CD4-positive, alpha-beta T cell (primary cell): ENCODE results near the gene RNF26. TPM values are rescaled to one million over a fixed set of nuclear protein-coding genes. Genes with fewer than 3 reads are reported as not detected.

ENCODE experiments used
- ATAC-seq: fragments of 200-7000 bp; cut with Tn5 transposase; one replicate; pipeline ENCODE4 v1.10.0; 2022; ENCODE audit warnings: mild to moderate bottlenecking; ENCODE audit not compliant: poor library complexity
- CTCF ChIA-PET: fragments of 350-600 bp; sonication (Branson Sonifier 250); formaldehyde crosslinking; loops from one replicate; lab custom pipeline; 2021; ENCODE audit warnings: antibody characterized with exemption, inconsistent platforms; lab: Charles Lee
- POLR2A ChIA-PET: fragments of 350-600 bp; sonication (Branson Sonifier 250); formaldehyde crosslinking; loops from one replicate; lab custom pipeline; 2021; ENCODE audit warnings: antibody characterized with exemption, inconsistent platforms; lab: Charles Lee
- DNase-seq, 14 experiments: peaks; one replicate each; pipeline ENCODE4 v3.0.0-alpha.2; 2013 to 2020; ENCODE audit warnings: mixed read lengths in 2 of 14
- H3K27ac ChIP-seq, 2 donors: one replicate each; pipeline versions ENCODE4 v1.5.1 to v1.7.0; 2013; ENCODE audit warnings: low read length in 2 of 2, low read depth in 1 of 2, mild to moderate bottlenecking in 1 of 2
- H3K27me3 ChIP-seq, 2 experiments: 1 replicate in 1 of 2; 2 replicates in 1 of 2; pipeline versions ENCODE4 v1.6.1 to v1.7.0; 2013; ENCODE audit warnings: low read length in 2 of 2, control low read depth in 1 of 2, mild to moderate bottlenecking in 1 of 2, moderate library complexity in 1 of 2; ENCODE audit not compliant: insufficient read depth in 2 of 2, control insufficient read depth in 1 of 2
- H3K36me3 ChIP-seq: one replicate; pipeline ENCODE4 v1.6.1; 2013; ENCODE audit warnings: low read length, control low read depth; ENCODE audit not compliant: insufficient read depth
- H3K4me1 ChIP-seq: one replicate; pipeline ENCODE4 v1.6.1; 2013; ENCODE audit warnings: low read length, control low read depth; ENCODE audit not compliant: insufficient read depth
- H3K4me3 ChIP-seq: one replicate; pipeline ENCODE4 v1.5.1; 2013; ENCODE audit warnings: mild to moderate bottlenecking, low read length, moderate library complexity
- H3K9me3 ChIP-seq, 2 experiments: 1 replicate in 1 of 2; 2 replicates in 1 of 2; pipeline versions ENCODE4 v1.6.1 to v1.7.0; 2013; ENCODE audit warnings: low read length in 2 of 2, mild to moderate bottlenecking in 2 of 2, control low read depth in 1 of 2, moderate library complexity in 1 of 2; ENCODE audit not compliant: control insufficient read depth in 1 of 2, insufficient read depth in 1 of 2
- H3K27ac Mint-ChIP-seq: one replicate; pipeline ENCODE4 v1.8.0; 2020; ENCODE audit warnings: mixed read lengths
- H3K27me3 Mint-ChIP-seq: one replicate; pipeline ENCODE4 v1.8.0; 2021; ENCODE audit warnings: mixed read lengths
- H3K36me3 Mint-ChIP-seq: one replicate; pipeline ENCODE4 v1.8.0; 2021; ENCODE audit warnings: low read depth, mixed read lengths
- H3K4me1 Mint-ChIP-seq: one replicate; pipeline ENCODE4 v1.8.0; 2021; ENCODE audit warnings: low read depth, mixed read lengths
- H3K4me3 Mint-ChIP-seq: one replicate; pipeline ENCODE4 v1.8.0; 2020; ENCODE audit warnings: mild to moderate bottlenecking, mixed read lengths
- H3K9me3 Mint-ChIP-seq: one replicate; pipeline ENCODE4 v1.8.0; 2020; ENCODE audit warnings: mixed read lengths
- intact Hi-C, 2 experiments: fragments of 100-400 bp; cut with DNase I in 1 of 2; cut with micrococcal nuclease in 1 of 2; formaldehyde crosslinking; loops; one replicate each; pipeline versions ENCODE4 v1.15.1 to v1.9.0; 2023 to 2025; cut with DNase I, micrococcal nuclease
- total RNA-seq, 174 experiments: library from RNA in 2 of 174; stranded (reverse) in 2 of 174; gene quantifications; one replicate each; pipeline ENCODE4 v1.2.3 and lab custom pipeline; 2021 to 2026
- TF ChIP-seq, protein P1 (sequence below): fragments of 200-600 bp; IDR thresholded peaks from one replicate; pipeline ENCODE4 v1.8.0; 2022; ENCODE audit warnings: antibody characterized with exemption, mild to moderate bottlenecking

RNF26 gene
- total RNA-seq, 2 experiments from 2014 or later, result 18.3 to 20.5 TPM

DNA sequence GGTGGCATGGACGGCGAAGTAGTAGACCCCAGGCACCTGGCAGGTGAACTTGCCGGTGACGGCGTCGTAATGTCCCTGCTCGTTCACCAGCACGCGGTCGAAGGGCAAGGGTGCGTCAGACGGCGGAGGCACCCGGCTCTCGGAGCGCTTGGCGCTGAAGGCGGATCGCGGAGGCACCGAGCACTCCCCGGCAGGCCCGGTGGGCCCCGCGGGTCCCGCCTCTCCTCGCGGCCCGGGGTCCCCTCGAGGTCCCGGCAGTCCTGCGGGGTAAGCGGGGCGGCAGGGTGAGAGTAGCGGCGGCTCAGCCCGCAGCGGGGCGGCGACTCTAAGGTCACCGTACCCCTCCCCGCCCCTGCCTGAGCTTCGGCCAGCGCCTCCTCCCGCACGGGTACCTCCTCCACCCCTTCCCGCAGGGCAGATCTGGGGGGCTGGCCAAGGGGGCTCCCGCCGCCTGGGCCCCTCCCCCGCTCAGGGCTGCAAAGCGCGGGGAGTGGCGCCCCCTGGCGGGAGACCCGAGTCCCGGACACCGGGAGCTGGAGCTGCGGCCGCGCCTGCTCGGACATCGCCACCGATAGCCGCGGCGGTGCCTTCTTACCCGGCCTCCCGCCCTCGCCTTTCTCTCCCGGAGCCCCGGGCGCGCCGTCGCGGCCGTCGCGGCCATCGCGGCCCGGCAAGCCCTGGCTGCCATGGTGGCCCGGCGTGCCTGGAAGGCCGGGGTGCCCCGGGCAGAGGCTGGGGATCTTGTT, 5.4 kb downstream of the RNF26 start:
- Mint-ChIP-seq H3K27ac (no peak overlapping the region), H3K9me3 (no peaks in the 10 kb centered on the region), H3K36me3 (peaks cover 17% of the 10 kb centered on the region), H3K4me3 (no peak overlapping the region), H3K27me3 (peaks cover 52% of the 10 kb centered on the region), H3K4me1 (peaks cover 28% of the 10 kb centered on the region)
- peaks cover 40% of the 10 kb centered on the region for H3K4me1 ChIP-seq
- ChIA-PET CTCF (interaction anchor here (0.6 to 1.9 kb wide), 3 partner anchors 12 to 17 kb away, joined by 3 to 14 read pairs (median 3); no protein-coding TSS in a partner anchor), POLR2A (no interaction called here)
- H3K36me3 ChIP-seq, result peaks cover 4% of the 10 kb centered on the region
- H3K27me3 ChIP-seq, result peaks cover 34 to 45% of the 10 kb centered on the region in 2 experiments
- DNase-seq (peak in 3 of 14 experiments; percentile 54 to 64 (median 59)), ATAC-seq (no peak)
- H3K9me3 ChIP-seq, result peaks cover 0 to 12% of the 10 kb centered on the region in 2 experiments
- intact Hi-C loops, result no loop called here
- TF ChIP-seq, protein P1, sequence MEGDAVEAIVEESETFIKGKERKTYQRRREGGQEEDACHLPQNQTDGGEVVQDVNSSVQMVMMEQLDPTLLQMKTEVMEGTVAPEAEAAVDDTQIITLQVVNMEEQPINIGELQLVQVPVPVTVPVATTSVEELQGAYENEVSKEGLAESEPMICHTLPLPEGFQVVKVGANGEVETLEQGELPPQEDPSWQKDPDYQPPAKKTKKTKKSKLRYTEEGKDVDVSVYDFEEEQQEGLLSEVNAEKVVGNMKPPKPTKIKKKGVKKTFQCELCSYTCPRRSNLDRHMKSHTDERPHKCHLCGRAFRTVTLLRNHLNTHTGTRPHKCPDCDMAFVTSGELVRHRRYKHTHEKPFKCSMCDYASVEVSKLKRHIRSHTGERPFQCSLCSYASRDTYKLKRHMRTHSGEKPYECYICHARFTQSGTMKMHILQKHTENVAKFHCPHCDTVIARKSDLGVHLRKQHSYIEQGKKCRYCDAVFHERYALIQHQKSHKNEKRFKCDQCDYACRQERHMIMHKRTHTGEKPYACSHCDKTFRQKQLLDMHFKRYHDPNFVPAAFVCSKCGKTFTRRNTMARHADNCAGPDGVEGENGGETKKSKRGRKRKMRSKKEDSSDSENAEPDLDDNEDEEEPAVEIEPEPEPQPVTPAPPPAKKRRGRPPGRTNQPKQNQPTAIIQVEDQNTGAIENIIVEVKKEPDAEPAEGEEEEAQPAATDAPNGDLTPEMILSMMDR, result peak; percentile 54
- no peak overlapping the region for H3K27ac ChIP-seq
- H3K4me3 ChIP-seq, result no peak overlapping the region

DNA sequence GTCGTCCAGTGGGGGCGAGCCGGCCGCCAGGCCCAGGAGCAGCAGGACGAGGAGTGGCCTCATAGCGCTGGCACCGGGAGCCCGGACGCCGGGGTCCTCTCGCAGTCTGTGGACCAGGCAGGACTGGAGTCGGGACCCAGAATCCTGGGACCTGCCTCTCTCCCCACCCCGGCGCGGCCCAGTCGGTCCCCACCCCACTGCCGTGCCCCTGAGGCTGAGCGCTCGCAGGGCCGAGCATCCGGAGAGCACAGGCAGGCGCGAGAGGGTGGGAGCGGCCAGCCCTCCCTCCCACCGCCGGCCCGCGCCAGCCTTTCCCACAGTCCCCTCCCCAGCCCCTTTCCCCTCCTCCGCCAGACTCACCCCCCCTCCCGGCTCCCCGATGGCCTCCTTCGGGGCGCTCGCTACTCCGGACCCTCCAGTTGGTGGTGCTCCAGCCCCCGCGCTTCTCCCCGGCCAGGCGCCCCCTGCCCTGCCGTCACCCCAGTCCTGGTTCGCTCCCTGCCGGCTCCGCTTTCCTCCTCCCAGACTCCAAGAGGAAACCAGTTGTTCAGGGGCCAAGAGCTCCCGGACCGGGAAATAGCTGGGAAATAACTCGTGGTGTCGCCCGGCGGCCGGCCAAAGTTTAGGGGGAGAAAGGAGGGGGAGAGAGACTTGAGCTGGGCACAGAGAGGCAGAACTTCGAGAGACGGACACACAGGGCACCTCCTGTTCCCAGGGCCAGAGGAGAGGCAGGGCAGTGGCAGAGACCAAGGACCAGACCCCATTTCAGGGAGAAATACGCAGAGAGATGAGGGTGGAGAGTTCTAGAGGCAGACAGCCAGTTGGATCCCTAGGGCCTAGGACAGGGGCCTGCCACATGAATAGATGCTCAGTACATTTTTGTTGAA, 6.3 kb downstream of the RNF26 start, which contains the start of gene C1QTNF5:
C1QTNF5 (minus strand) TSS at position 549 of the 887 bp plus-strand sequence; CDS start at position 63, 486 bp downstream.
- no peak within 1 kb of the TSS for H3K27ac Mint-ChIP-seq
- ATAC-seq (no peak), DNase-seq (peak in 1 of 14 experiments; percentile 30)
- peaks cover 13% of the 10 kb centered on the region for H3K36me3 Mint-ChIP-seq
- Histone ChIP-seq H3K36me3 (peaks cover 4% of the 10 kb centered on the region), H3K27ac (no peak within 1 kb of the TSS), H3K9me3 (peaks cover 0 to 12% of the 10 kb centered on the region in 2 experiments), H3K4me1 (peaks cover 32% of the 10 kb centered on the region), H3K4me3 (no peak within 1 kb of the TSS), H3K27me3 (peaks cover 34 to 45% of the 10 kb centered on the region in 2 experiments)
- H3K9me3 Mint-ChIP-seq, result no peaks in the 10 kb centered on the region
- intact Hi-C loops, result no loop called here
- ChIA-PET POLR2A (no interaction called here), CTCF (interaction anchor here (0.6 to 1.0 kb wide), 3 partner anchors 16 to 18 kb away, joined by 3 read pairs; no protein-coding TSS in a partner anchor)
- peak within 1 kb of the TSS; percentile 42 for H3K4me3 Mint-ChIP-seq
- H3K4me1 Mint-ChIP-seq, result peaks cover 28% of the 10 kb centered on the region
- TF ChIP-seq, protein P1, result no peak
- H3K27me3 Mint-ChIP-seq, result peaks cover 58% of the 10 kb centered on the region
